ENCODE measurements around the gene HPS5. TPM values are rescaled to one million over a fixed set of nuclear protein-coding genes. Genes with fewer than 3 reads are reported as not detected.

HPS5 gene
- total RNA-seq, 5 donors from 2014 or later (not counting 1 experiment from before 2014, with no cell fraction given) = 12.9 to 17.9 (median 14.3) TPM

- Mint-ChIP-seq H3K9me3 (no peaks in the 10 kb centered on the region), H3K36me3 (peaks cover 33% of the 10 kb centered on the region), H3K27me3 (no peaks in the 10 kb centered on the region), H3K27ac (no peak overlapping the region), H3K4me1 (peaks cover 29 to 33% (median 31%) of the 10 kb centered on the region in 3 donors), H3K4me3 (no peak overlapping the region)
- no peaks in the 10 kb centered on the region for H3K9me3 ChIP-seq
- no peak for DNase-seq
- no CpG with 5 or more reads among the region's 2 CpGs for WGBS (ENCODE audit: insufficient coverage)
- no peaks in the 10 kb centered on the region for H3K27me3 ChIP-seq (replicated peaks in 1 of 2; ENCODE audit: control insufficient read depth in 2 of 2, extremely low read depth in 1 of 2, insufficient read depth in 2 of 2, low read length in 1 of 2)
- ATAC-seq (replicated peaks in 1 of 4) = no peak
- H3K36me3 ChIP-seq (ENCODE audit: control insufficient read depth in 2 of 2, extremely low read depth in 1 of 2, insufficient read depth in 1 of 2, low read length in 1 of 2) = peaks cover 2 to 14% of the 10 kb centered on the region in 2 donors
- CTCF ChIA-PET = no interaction called here
- H3K4me1 ChIP-seq (ENCODE audit: control insufficient read depth in 1 of 2, extremely low read depth in 1 of 2, insufficient read depth in 2 of 2, low read length in 2 of 2) = peaks cover 0 to 9% of the 10 kb centered on the region in 2 experiments
- POLR2A ChIA-PET = interaction anchor here (0.5 to 1.2 kb wide), 7 partner anchors 30 to 1473 kb away, joined by 3 to 6 read pairs (median 3); partner anchors contain the start of gene LDHA (in 1 of the 2)
- no peak overlapping the region for H3K27ac ChIP-seq (ENCODE audit: low read length)
- no peak overlapping the region for H3K4me3 ChIP-seq (ENCODE audit: control insufficient read depth in 1 of 2, extremely low read depth in 1 of 2, low read length in 1 of 2)
Observed at GRCh38 chr11:18315893-18316292, 6.0 kb downstream of the HPS5 start.

- ChIA-PET CTCF (interaction anchor here (0.5 to 0.6 kb wide), 2 partner anchors 22 to 317 kb away, joined by 3 read pairs; no protein-coding TSS in a partner anchor), POLR2A (interaction anchor here (0.5 to 0.8 kb wide), 3 partner anchors 20 to 389 kb away, joined by 3 to 7 read pairs (median 4); no protein-coding TSS in a partner anchor)
- Histone ChIP-seq H3K9me3 (no peaks in the 10 kb centered on the region), H3K36me3 (ENCODE audit: control insufficient read depth in 2 of 2, extremely low read depth in 1 of 2, insufficient read depth in 1 of 2, low read length in 1 of 2) (peaks cover 3 to 24% of the 10 kb centered on the region in 2 donors), H3K27ac (ENCODE audit: low read length) (no peak overlapping the region), H3K4me3 (ENCODE audit: control insufficient read depth in 1 of 2, extremely low read depth in 1 of 2, low read length in 1 of 2) (no peak overlapping the region), H3K4me1 (ENCODE audit: control insufficient read depth in 1 of 2, extremely low read depth in 1 of 2, insufficient read depth in 2 of 2, low read length in 2 of 2) (peaks cover 0 to 2% of the 10 kb centered on the region in 2 experiments), H3K27me3 (replicated peaks in 1 of 2; ENCODE audit: control insufficient read depth in 2 of 2, extremely low read depth in 1 of 2, insufficient read depth in 2 of 2, low read length in 1 of 2) (no peaks in the 10 kb centered on the region)
- ATAC-seq (replicated peaks in 1 of 4) (no peak), DNase-seq (no peak)
- peaks cover 38% of the 10 kb centered on the region for H3K36me3 Mint-ChIP-seq
- WGBS (ENCODE audit: insufficient coverage) = 91% methylated on average over 6 of the region's 9 CpGs
- H3K27ac Mint-ChIP-seq = no peak overlapping the region
- H3K9me3 Mint-ChIP-seq = no peaks in the 10 kb centered on the region
- no peak overlapping the region for H3K4me3 Mint-ChIP-seq
- H3K4me1 Mint-ChIP-seq = peaks cover 20 to 28% (median 22%) of the 10 kb centered on the region in 3 donors
- H3K27me3 Mint-ChIP-seq = no peaks in the 10 kb centered on the region
Observed at GRCh38 chr11:18314784-18315523, 7.0 kb downstream of the HPS5 start.

GRCh38 chr11:18313965-18314763 lies 7.8 kb downstream of the HPS5 start:
- H3K27ac ChIP-seq (ENCODE audit: low read length) = no peak overlapping the region
- ChIA-PET CTCF (interaction anchor here in 1 of 2 donors (0.6 kb wide), 1 partner anchor 21 kb away, joined by 3 read pairs; no protein-coding TSS in a partner anchor), POLR2A (no interaction called here)
- no peaks in the 10 kb centered on the region for H3K4me1 ChIP-seq (ENCODE audit: control insufficient read depth in 1 of 2, extremely low read depth in 1 of 2, insufficient read depth in 2 of 2, low read length in 2 of 2)
- H3K4me3 Mint-ChIP-seq = no peak overlapping the region
- H3K36me3 ChIP-seq (ENCODE audit: control insufficient read depth in 2 of 2, extremely low read depth in 1 of 2, insufficient read depth in 1 of 2, low read length in 1 of 2) = peaks cover 11 to 29% of the 10 kb centered on the region in 2 donors
- H3K9me3 ChIP-seq = no peaks in the 10 kb centered on the region
- DNase-seq (no peak), ATAC-seq (replicated peaks in 1 of 4) (no peak)
- H3K27me3 Mint-ChIP-seq = no peaks in the 10 kb centered on the region
- H3K4me3 ChIP-seq (ENCODE audit: control insufficient read depth in 1 of 2, extremely low read depth in 1 of 2, low read length in 1 of 2) = no peak overlapping the region
- peaks cover 37% of the 10 kb centered on the region for H3K36me3 Mint-ChIP-seq
- H3K9me3 Mint-ChIP-seq = no peaks in the 10 kb centered on the region
- no peak overlapping the region for H3K27ac Mint-ChIP-seq
- WGBS (ENCODE audit: insufficient coverage) = 98% methylated on average over 7 of the region's 10 CpGs
- H3K27me3 ChIP-seq (replicated peaks in 1 of 2; ENCODE audit: control insufficient read depth in 2 of 2, extremely low read depth in 1 of 2, insufficient read depth in 2 of 2, low read length in 1 of 2) = no peaks in the 10 kb centered on the region
- peaks cover 12 to 20% (median 14%) of the 10 kb centered on the region in 3 donors for H3K4me1 Mint-ChIP-seq

- H3K9me3 Mint-ChIP-seq = no peaks in the 10 kb centered on the region
- Histone ChIP-seq H3K36me3 (ENCODE audit: control insufficient read depth in 2 of 2, extremely low read depth in 1 of 2, insufficient read depth in 1 of 2, low read length in 1 of 2) (peaks cover 11 to 37% of the 10 kb centered on the region in 2 donors), H3K27ac (ENCODE audit: low read length) (no peak overlapping the region), H3K9me3 (no peaks in the 10 kb centered on the region), H3K27me3 (replicated peaks in 1 of 2; ENCODE audit: control insufficient read depth in 2 of 2, extremely low read depth in 1 of 2, insufficient read depth in 2 of 2, low read length in 1 of 2) (no peaks in the 10 kb centered on the region), H3K4me1 (ENCODE audit: control insufficient read depth in 1 of 2, extremely low read depth in 1 of 2, insufficient read depth in 2 of 2, low read length in 2 of 2) (no peaks in the 10 kb centered on the region), H3K4me3 (ENCODE audit: control insufficient read depth in 1 of 2, extremely low read depth in 1 of 2, low read length in 1 of 2) (no peak overlapping the region)
- POLR2A ChIA-PET = interaction anchor here in 1 of 2 donors (1.3 kb wide), 1 partner anchor 15 kb away, joined by 10 read pairs; no protein-coding TSS in a partner anchor
- H3K27ac Mint-ChIP-seq = no peak overlapping the region
- peaks cover 0 to 8% (median 3%) of the 10 kb centered on the region in 3 donors for H3K4me1 Mint-ChIP-seq
- H3K27me3 Mint-ChIP-seq = no peaks in the 10 kb centered on the region
- DNase-seq (no peak), ATAC-seq (replicated peaks in 1 of 4) (no peak)
- no peak overlapping the region for H3K4me3 Mint-ChIP-seq
- H3K36me3 Mint-ChIP-seq = peaks cover 39% of the 10 kb centered on the region
- CTCF ChIA-PET = interaction anchor here (0.6 kb wide), 2 partner anchors 8 to 509 kb away, joined by 3 read pairs; no protein-coding TSS in a partner anchor
- 100% methylated on average over 1 of the region's 2 CpGs for WGBS (ENCODE audit: insufficient coverage)
Observed at GRCh38 chr11:18312663-18313420, 9.1 kb downstream of the HPS5 start.

GRCh38 chr11:18312012-18312411 lies 9.9 kb downstream of the HPS5 start:
- no peak for DNase-seq
- CTCF ChIA-PET = interaction anchor here (0.6 kb wide), 2 partner anchors 9 to 95 kb away, joined by 3 read pairs; no protein-coding TSS in a partner anchor
- H3K36me3 Mint-ChIP-seq = peaks cover 34% of the 10 kb centered on the region
- POLR2A ChIA-PET = no interaction called here
- H3K27ac Mint-ChIP-seq = no peak overlapping the region
- H3K9me3 Mint-ChIP-seq = no peaks in the 10 kb centered on the region
- Histone ChIP-seq H3K4me1 (ENCODE audit: control insufficient read depth in 1 of 2, extremely low read depth in 1 of 2, insufficient read depth in 2 of 2, low read length in 2 of 2) (no peaks in the 10 kb centered on the region), H3K36me3 (ENCODE audit: control insufficient read depth in 2 of 2, extremely low read depth in 1 of 2, insufficient read depth in 1 of 2, low read length in 1 of 2) (peaks cover 11 to 40% of the 10 kb centered on the region in 2 donors), H3K9me3 (no peaks in the 10 kb centered on the region), H3K27me3 (replicated peaks in 1 of 2; ENCODE audit: control insufficient read depth in 2 of 2, extremely low read depth in 1 of 2, insufficient read depth in 2 of 2, low read length in 1 of 2) (no peaks in the 10 kb centered on the region), H3K27ac (ENCODE audit: low read length) (no peak overlapping the region), H3K4me3 (ENCODE audit: control insufficient read depth in 1 of 2, extremely low read depth in 1 of 2, low read length in 1 of 2) (no peak overlapping the region)
- ATAC-seq (replicated peaks in 1 of 4) = no peak
- H3K4me3 Mint-ChIP-seq = no peak overlapping the region
- H3K27me3 Mint-ChIP-seq = no peaks in the 10 kb centered on the region
- H3K4me1 Mint-ChIP-seq = peaks cover 0 to 5% (median 0%) of the 10 kb centered on the region in 3 donors
- WGBS (ENCODE audit: insufficient coverage) = no CpG with 5 or more reads among the region's 3 CpGs
